HG03571 (cell line): ENCODE measurements around the gene ATXN7L2.
"Not testable (repeated sequence)": the region's sequence is repeated elsewhere in the genome, so short reads cannot be mapped to it uniquely, and the experiment has no call there.

ENCODE experiments used
- ATAC-seq: cut with Tn5 transposase; IDR thresholded peaks from one replicate; pipeline ENCODE4 v1.9.1; 2021; ENCODE audit not compliant: unreplicated experiment

Gene ATXN7L2, protein sequence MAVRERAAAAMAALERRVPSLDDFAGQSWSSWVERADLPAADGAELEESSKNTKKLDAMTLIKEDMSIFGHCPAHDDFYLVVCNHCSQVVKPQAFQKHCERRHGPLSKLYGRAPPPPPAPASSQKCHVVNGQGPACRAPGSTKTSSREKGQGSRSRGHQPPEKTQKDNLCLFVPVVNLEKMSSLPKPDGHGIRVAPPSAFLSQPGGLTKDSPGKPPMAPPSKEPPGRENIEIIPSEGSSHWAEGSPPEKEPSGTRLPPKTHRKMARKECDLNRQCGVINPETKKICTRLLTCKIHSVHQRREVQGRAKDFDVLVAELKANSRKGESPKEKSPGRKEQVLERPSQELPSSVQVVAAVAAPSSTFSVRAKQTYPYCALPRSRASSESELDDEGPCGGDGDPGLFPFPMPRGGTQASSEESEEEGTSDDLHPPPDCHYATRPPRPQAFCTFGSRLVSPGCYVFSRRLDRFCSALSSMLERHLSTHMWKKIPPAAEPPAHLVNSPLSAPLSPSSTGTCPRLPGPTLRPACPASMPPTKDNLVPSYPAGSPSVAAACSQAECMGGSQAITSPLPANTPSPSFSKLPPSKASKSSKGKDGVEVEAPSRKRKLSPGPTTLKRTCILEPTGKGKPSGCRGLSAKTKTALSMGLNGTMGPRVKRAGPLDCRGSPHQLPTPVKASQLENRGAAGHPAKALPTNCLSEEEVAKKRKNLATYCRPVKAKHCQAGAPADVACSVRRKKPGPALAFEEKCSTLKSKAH

GRCh38 chr1:109483672-109484518, at the start of gene ATXN7L2:
Gene ATXN7L2, plus strand, starts transcription at chr1:109483905. Its CDS starts 49 bp downstream, at chr1:109483954.
- peak; percentile 68 for ATAC-seq

GRCh38 chr1:109434484-109434883, 49.2 kb upstream of the ATXN7L2 start:
- no peak for ATAC-seq

GRCh38 chr1:109438798-109439297, 44.9 kb upstream of the ATXN7L2 start:
- ATAC-seq = no peak

GRCh38 chr1:109441069-109441468, 42.6 kb upstream of the ATXN7L2 start:
- ATAC-seq = no peak

- no peak for ATAC-seq
These were observed 40.2 kb upstream of the ATXN7L2 start for GRCh38 chr1:109443476-109443875.

DNA sequence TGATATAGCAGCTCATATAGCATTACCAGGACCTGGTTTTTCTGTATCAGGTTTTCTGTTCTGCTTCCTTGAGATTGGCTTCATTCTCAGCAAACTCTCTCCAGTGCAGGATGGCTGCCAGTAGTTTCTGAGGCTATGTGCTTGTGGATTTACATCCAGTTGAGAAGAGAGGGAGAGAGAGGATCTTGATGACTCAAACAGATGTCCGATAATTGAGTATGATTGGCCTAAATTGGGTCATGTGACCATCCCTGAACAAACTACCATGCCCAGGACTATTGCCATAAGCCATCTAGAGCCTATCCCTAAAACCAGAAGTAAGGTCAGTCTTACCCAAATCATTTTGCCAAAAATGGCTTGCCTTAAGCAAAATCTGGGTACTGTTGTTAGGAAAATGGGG, 39.4 kb upstream of the ATXN7L2 start:
- no peak for ATAC-seq

GRCh38 chr1:109445949-109446695, 37.6 kb upstream of the ATXN7L2 start:
- ATAC-seq = not testable (repeated sequence)

DNA sequence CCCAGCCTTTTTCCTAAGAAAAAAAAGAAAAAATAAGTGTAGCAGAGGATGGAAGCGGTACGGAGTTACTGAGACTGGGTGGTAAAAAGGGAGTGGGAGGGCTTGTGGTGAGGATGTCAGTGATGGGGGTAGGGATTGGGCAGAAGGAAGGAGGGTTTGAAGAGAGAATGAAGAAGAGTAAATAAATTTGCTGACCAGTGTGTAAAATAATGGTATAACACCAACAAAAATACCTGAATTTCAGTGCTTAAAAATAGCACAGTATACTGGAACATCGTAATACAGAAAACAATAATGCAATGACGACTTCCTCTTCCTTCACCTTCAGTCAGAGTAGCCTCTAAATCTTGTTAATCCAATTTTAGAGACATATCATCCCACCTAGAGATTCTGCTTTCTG, 36.2 kb upstream of the ATXN7L2 start:
- ATAC-seq = no peak

DNA sequence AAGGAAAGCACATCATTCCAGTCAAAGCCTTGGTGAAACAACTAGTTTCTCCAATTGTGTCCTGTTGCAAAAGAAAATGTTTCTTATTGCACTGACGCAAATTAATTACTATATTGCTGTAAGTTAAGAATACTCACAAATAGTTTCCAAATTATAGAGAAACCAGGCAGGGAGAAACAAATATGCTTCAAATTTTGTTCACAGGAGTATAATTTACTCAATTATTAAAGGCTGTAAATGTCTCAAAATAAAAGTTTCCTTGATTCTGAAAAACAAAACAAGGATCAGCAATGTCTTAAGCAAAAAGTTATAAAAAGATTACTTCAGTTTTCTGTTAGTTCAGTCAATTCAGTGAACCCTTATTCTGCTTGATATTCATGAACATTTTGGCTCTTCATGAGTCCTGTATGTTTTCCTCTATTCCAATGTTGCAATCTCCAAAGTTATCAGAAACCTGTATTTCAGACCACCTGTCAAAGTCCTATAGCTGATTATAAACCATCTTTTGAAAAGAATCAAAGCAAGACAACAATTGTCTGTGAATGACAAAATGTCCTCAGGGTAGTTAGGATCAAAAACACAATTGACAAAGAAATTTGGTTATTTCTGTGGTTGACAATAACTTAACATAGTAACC, 29.1 kb upstream of the ATXN7L2 start:
- no peak for ATAC-seq

GRCh38 chr1:109457819-109458218, 25.9 kb upstream of the ATXN7L2 start:
- ATAC-seq = no peak

DNA sequence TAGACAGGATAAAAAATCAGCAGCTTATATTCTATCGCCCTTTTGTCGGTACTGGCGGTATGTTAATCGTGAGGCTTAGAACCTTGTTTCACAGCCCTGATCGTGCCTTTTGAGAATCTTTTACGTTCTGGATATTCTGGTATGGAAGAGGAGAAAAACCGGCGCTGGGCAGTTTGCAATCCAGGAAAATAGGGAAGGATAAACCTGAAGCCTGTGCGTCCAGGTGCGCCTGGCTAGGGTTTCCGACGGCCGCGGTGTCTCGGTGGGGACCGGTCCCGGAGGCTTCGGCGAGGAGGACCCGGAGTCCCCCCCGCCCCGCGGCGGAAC, 17.6 kb upstream of the ATXN7L2 start:
- no peak for ATAC-seq

DNA sequence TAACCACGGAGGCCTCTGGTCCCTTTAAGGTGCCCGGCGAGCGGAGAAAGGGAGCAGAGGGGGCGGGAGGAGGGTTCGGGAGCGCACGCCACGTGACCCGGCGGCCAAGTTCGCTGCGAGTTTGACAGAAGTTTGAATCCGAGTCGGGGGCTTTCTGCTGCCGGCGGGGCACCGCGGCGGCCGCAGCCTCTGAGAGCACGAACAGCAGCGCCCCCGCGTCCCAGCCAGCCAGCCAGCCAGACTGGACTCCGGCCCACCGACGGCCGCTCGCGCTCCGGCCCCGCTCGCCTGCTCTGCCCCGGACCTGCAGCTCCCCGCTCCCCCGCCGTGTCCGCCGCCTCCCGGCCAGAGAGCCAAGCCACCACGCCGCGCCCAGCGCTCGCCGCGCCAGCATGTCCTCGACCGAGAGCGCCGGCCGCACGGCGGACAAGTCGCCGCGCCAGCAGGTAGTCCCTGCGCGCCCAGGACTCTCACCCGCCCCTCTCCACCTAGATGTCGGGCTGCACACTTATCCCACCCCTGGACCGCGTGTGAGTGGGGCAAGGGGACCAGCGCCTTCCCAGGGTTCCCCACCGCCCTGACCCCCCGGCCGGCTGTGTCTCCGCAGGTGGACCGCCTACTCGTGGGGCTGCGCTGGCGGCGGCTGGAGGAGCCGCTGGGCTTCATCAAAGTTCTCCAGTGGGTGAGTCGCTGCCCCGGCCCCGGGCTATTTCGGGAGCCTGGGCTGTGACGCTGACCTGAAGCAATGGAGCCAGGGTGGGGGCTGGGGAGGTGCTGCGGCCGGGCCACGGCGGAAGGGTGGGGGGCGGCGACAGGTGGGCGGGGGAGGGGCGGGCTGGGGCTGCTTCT, 17.0 kb upstream of the ATXN7L2 start, which contains the start of gene SYPL2:
SYPL2 (plus strand) TSS at position 95 of the 849 bp plus-strand sequence; CDS start at position 393, 298 bp downstream.
- ATAC-seq = no peak

DNA sequence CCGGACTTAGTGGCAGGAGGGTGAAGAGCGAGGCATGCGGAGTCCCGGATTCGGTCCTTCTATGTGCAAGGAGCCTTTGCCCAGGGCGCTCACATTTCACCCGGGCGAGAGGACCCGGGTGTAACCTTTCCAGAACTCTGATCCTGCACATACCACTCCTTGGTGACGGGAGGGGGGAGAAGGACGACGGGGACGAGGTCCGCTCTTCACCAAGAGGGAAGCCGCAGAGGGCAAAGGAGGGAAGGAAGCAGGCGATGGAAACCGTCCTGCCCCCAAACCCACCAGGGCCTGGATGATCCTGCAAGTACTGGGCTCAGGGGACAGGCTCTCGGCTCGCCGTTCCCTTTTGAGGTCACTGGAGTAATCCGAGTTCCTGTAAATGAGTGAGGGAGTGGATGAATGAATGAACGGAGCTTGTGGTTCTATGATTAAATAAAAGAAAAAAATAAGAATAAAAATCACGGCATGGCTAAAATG, 16.4 kb upstream of the ATXN7L2 start:
- no peak for ATAC-seq

GRCh38 chr1:109468061-109468460, 15.6 kb upstream of the ATXN7L2 start:
- no peak for ATAC-seq

GRCh38 chr1:109468903-109469302, 14.8 kb upstream of the ATXN7L2 start:
- ATAC-seq = no peak

DNA sequence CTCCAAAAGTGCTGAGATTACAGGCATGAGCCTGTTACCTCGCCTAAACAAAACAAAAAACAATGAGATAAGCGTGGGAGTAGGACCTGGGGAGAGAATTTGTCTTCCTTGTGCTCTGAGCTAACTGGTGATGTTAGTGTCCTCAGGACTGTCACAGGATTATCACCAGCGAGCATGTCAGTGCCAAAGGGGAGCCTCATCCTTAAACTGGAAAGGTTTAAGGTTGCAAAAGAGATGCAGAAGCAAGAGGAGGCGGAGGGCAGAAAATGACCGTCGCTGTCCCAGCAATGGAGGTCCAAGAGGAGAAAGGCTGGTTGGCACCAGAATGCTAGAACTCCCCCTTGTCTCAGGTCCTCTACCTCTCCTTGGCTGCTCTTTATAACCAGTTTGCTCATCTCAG, 13.5 kb upstream of the ATXN7L2 start:
- no peak for ATAC-seq

GRCh38 chr1:109472779-109473178, 10.9 kb upstream of the ATXN7L2 start:
- no peak for ATAC-seq

- not testable (repeated sequence) for ATAC-seq
These were observed 10.2 kb upstream of the ATXN7L2 start for GRCh38 chr1:109473284-109474057.
